Measurements from ENCODE around the gene PRSS1.

The PRSS1 gene

GRCh38 chr7:142795339-142795863 lies 46.1 kb downstream of the PRSS1 start:
- no peak for DNase-seq

GRCh38 chr7:142796001-142796500 lies 46.8 kb downstream of the PRSS1 start:
- DNase-seq: no peak

GRCh38 chr7:142796501-142797390 lies 47.5 kb downstream of the PRSS1 start:
- DNase-seq: no peak

- DNase-seq: no peak
These were observed 48.4 kb downstream of the PRSS1 start for GRCh38 chr7:142797391-142798377.

GRCh38 chr7:142798451-142799436 lies 49.5 kb downstream of the PRSS1 start:
- DNase-seq: no peak

- no peak for DNase-seq
These were observed 50.2 kb downstream of the PRSS1 start for GRCh38 chr7:142799437-142799835.

GRCh38 chr7:142800088-142800487 lies 50.8 kb downstream of the PRSS1 start:
- no peak for DNase-seq

- no peak for DNase-seq
These were observed 51.5 kb downstream of the PRSS1 start for GRCh38 chr7:142800699-142801260.

- no peak for DNase-seq
These were observed 52.5 kb downstream of the PRSS1 start for GRCh38 chr7:142801601-142802295.

GRCh38 chr7:142802301-142802700 lies 53.0 kb downstream of the PRSS1 start:
- no peak for DNase-seq
